Neural progenitor cell (in vitro differentiated cells): ENCODE measurements around the gene LPP.

Source experiments
- CTCF ChIP-seq: fragments of 200-600 bp; sonication (generic); IDR thresholded peaks from 2 replicates; pipeline ENCODE4 v1.5.1; 2017; ENCODE audit warnings: antibody characterized with exemption, mild to moderate bottlenecking
- EZH2 ChIP-seq: fragments of 200-600 bp; sonication (generic); IDR thresholded peaks from 2 replicates; pipeline ENCODE4 v1.6.1; 2017; ENCODE audit warnings: antibody characterized with exemption, mild to moderate bottlenecking, moderate library complexity

GRCh38 chr3:188351648-188352047 lies 197.7 kb downstream of the LPP start:
- TF ChIP-seq EZH2 (no peak), CTCF (no peak)
